Panc1 (cell line): ENCODE measurements around the gene MPPED2.

Experiments used
- POLR2AphosphoS5 ChIP-seq: IDR thresholded peaks from 2 replicates; pipeline ENCODE4 v1.6.1; 2012; ENCODE audit warnings: mild to moderate bottlenecking, low read depth, low read length, moderate library complexity
- SIN3A ChIP-seq: IDR thresholded peaks from 2 replicates; pipeline ENCODE4 v1.6.1; 2012; ENCODE audit warnings: low read depth, mild to moderate bottlenecking, low read length, moderate library complexity, borderline replicate concordance; ENCODE audit not compliant: insufficient read depth
- TCF7L2 ChIP-seq: IDR thresholded peaks from 2 replicates; pipeline ENCODE4 v1.6.1; 2011; ENCODE audit warnings: mild to moderate bottlenecking, low read depth, low read length, inconsistent platforms
- TF ChIP-seq, protein P1 (sequence below): fragments of 450-650 bp; IDR thresholded peaks from 2 replicates; pipeline ENCODE4 v1.5.1; 2017; ENCODE audit warnings: mild to moderate bottlenecking

- TF ChIP-seq, protein P1, sequence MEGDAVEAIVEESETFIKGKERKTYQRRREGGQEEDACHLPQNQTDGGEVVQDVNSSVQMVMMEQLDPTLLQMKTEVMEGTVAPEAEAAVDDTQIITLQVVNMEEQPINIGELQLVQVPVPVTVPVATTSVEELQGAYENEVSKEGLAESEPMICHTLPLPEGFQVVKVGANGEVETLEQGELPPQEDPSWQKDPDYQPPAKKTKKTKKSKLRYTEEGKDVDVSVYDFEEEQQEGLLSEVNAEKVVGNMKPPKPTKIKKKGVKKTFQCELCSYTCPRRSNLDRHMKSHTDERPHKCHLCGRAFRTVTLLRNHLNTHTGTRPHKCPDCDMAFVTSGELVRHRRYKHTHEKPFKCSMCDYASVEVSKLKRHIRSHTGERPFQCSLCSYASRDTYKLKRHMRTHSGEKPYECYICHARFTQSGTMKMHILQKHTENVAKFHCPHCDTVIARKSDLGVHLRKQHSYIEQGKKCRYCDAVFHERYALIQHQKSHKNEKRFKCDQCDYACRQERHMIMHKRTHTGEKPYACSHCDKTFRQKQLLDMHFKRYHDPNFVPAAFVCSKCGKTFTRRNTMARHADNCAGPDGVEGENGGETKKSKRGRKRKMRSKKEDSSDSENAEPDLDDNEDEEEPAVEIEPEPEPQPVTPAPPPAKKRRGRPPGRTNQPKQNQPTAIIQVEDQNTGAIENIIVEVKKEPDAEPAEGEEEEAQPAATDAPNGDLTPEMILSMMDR = no peak
- TF ChIP-seq TCF7L2 = no peak
- TF ChIP-seq POLR2AphosphoS5 = no peak
- TF ChIP-seq SIN3A = no peak
These were observed 132.4 kb downstream of the MPPED2 start for GRCh38 chr11:30453705-30454104.
